Calu3 (cell line): Measurements from ENCODE around the gene CKAP5. TPM values are rescaled to one million over a fixed set of nuclear protein-coding genes. Genes with fewer than 3 reads are reported as not detected.

Source experiments
- BruUV-seq: library from RNA; stranded (reverse); fragments of 400-500 nt; replicated peaks from 2 replicates; lab custom pipeline; 2021; lab: Mats Ljungman, UMichigan
- CTCF ChIA-PET: fragments of 300-600 bp; sonication (Branson Sonifier 250); formaldehyde crosslinking; loops from one replicate; lab custom pipeline; 2022; ENCODE audit warnings: antibody characterized with exemption; lab: Charles Lee
- DNase-seq: peaks from one replicate; pipeline ENCODE4 v3.0.0; 2022
- H3K27ac Mint-ChIP-seq: one replicate; pipeline ENCODE4 v1.8.0; 2022; ENCODE audit warnings: mixed read lengths; ENCODE audit not compliant: unreplicated experiment
- H3K27me3 Mint-ChIP-seq: one replicate; pipeline ENCODE4 v1.8.0; 2022; ENCODE audit warnings: mixed read lengths; ENCODE audit not compliant: unreplicated experiment
- H3K36me3 Mint-ChIP-seq: one replicate; pipeline ENCODE4 v1.8.0; 2022; ENCODE audit warnings: mild to moderate bottlenecking, moderate library complexity, mixed read lengths; ENCODE audit not compliant: insufficient read depth, unreplicated experiment
- H3K4me1 Mint-ChIP-seq: one replicate; pipeline ENCODE4 v1.8.0; 2022; ENCODE audit warnings: mild to moderate bottlenecking, low read depth, mixed read lengths; ENCODE audit not compliant: unreplicated experiment
- H3K4me3 Mint-ChIP-seq: one replicate; pipeline ENCODE4 v1.8.0; 2022; ENCODE audit warnings: mild to moderate bottlenecking, low read depth, moderate library complexity, mixed read lengths; ENCODE audit not compliant: unreplicated experiment
- H3K9me3 Mint-ChIP-seq: one replicate; pipeline ENCODE4 v1.8.0; 2022; ENCODE audit warnings: low read depth, mixed read lengths; ENCODE audit not compliant: unreplicated experiment
- CTCF ChIP-seq: fragments of 200-600 bp; IDR thresholded peaks from one replicate; pipeline ENCODE4 v1.8.0; 2022; ENCODE audit warnings: antibody characterized with exemption; ENCODE audit not compliant: unreplicated experiment
- intact Hi-C: fragments of 100-400 bp; cut with micrococcal nuclease; formaldehyde crosslinking; loops from one replicate; pipeline ENCODE4 v1.10.0; 2022; ENCODE audit not compliant: unreplicated experiment
- total RNA-seq: library from RNA; stranded (reverse); gene quantifications from 2 replicates; pipeline ENCODE4 v1.2.3, GENCODE V29; 2022

The CKAP5 gene
- total RNA-seq, 1 experiment from 2014 or later = 140 TPM

- H3K9me3 Mint-ChIP-seq = no peaks in the 10 kb centered on the region
- H3K27me3 Mint-ChIP-seq = no peaks in the 10 kb centered on the region
- CTCF ChIA-PET = interaction anchor here (0.7 kb wide), 1 partner anchor 10 kb away, joined by 3 read pairs; no protein-coding TSS in a partner anchor
- TF ChIP-seq CTCF = no peak
- H3K4me1 Mint-ChIP-seq = peaks cover 16% of the 10 kb centered on the region
- intact Hi-C loops = no loop called here
- peaks cover 7% of the 10 kb centered on the region for H3K36me3 Mint-ChIP-seq
- H3K27ac Mint-ChIP-seq = no peak overlapping the region
- no TSS peak for BruUV-seq
- no peak for DNase-seq
- H3K4me3 Mint-ChIP-seq = no peak overlapping the region
Measured at GRCh38 chr11:46838501-46838900, 7.6 kb downstream of the CKAP5 start.

DNA sequence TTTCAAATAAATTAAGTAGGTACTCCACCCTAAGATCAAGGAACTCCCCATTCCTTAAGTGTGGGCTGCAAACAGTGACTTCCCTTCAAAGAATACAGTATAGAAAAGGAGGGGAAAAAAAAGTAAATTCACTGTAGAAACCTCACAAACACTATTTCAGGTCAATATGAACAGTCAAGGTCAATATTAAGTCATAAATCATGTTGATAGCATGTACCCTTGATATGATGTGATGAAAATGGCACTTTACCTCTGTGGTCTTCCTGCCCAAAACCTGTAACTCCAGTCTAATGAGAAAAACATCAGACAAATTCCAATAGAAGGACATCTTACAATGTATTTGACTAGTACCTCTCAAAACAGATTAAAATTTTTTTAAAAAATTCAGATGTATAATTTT, 8.2 kb downstream of the CKAP5 start:
- no peak overlapping the region for H3K27ac Mint-ChIP-seq
- no peaks in the 10 kb centered on the region for H3K9me3 Mint-ChIP-seq
- no TSS peak for BruUV-seq
- peaks cover under 1% of the 10 kb centered on the region for H3K36me3 Mint-ChIP-seq
- H3K4me3 Mint-ChIP-seq = no peak overlapping the region
- CTCF ChIA-PET = interaction anchor here (0.7 kb wide), 1 partner anchor 10 kb away, joined by 3 read pairs; no protein-coding TSS in a partner anchor
- intact Hi-C loops = no loop called here
- no peak for TF ChIP-seq CTCF
- H3K4me1 Mint-ChIP-seq = peaks cover 16% of the 10 kb centered on the region
- no peaks in the 10 kb centered on the region for H3K27me3 Mint-ChIP-seq
- DNase-seq = no peak

DNA sequence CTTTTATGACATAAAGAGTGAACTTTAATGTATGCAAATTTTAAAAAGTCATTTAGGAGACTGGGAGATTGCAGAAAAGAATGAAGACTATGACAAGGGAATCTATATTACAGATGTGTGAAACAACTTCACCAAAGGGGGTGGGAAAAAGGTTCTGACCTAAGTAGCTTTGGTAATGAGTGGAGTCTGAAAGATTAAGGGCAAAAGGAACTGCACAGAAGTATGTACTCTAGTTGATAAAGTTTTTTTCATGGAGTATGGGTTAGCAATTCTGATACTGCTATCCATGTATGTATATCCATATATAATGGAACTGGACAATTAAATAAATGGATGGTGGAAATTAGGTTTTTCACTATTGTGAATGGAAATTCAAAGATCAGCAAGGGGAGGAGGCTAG, 9.2 kb downstream of the CKAP5 start:
- H3K4me3 Mint-ChIP-seq = no peak overlapping the region
- no TSS peak for BruUV-seq
- DNase-seq = no peak
- no peaks in the 10 kb centered on the region for H3K27me3 Mint-ChIP-seq
- CTCF ChIA-PET = no interaction called here
- H3K36me3 Mint-ChIP-seq = no peaks in the 10 kb centered on the region
- no peak overlapping the region for H3K27ac Mint-ChIP-seq
- intact Hi-C loops = no loop called here
- H3K4me1 Mint-ChIP-seq = peaks cover 18% of the 10 kb centered on the region
- H3K9me3 Mint-ChIP-seq = no peaks in the 10 kb centered on the region
- TF ChIP-seq CTCF = no peak

DNA sequence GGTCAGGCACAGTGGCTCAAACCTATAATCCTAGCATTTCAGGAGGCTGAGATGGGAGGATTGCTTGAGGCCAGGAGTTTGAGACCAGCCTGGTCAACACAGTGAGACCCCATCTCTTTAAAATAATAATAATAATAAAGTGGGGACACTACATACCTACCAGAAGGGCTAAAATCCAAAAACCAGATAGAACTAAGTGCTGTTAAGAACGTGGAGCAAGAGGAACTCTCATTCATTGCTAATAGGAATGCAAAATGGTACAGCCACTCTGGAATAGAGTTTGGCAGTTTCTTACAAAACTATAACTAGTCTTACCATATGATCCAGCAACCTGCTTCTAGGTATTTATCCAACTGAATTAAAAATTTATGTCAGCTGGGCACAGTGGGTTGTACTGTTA, 9.6 kb downstream of the CKAP5 start:
- TF ChIP-seq CTCF = no peak
- intact Hi-C loops = no loop called here
- H3K36me3 Mint-ChIP-seq = no peaks in the 10 kb centered on the region
- no peak overlapping the region for H3K27ac Mint-ChIP-seq
- DNase-seq = no peak
- CTCF ChIA-PET = no interaction called here
- H3K9me3 Mint-ChIP-seq = no peaks in the 10 kb centered on the region
- peaks cover 18% of the 10 kb centered on the region for H3K4me1 Mint-ChIP-seq
- no peak overlapping the region for H3K4me3 Mint-ChIP-seq
- no peaks in the 10 kb centered on the region for H3K27me3 Mint-ChIP-seq
- no TSS peak for BruUV-seq
